Loucy (cell line): ENCODE results near the gene ST8SIA1.
A peak's percentile ranks its signal among the peaks of the same experiment; 100 is the strongest.

Source experiments
- H2AFZ ChIP-seq: fragments of 200-600 bp; sonication (generic); 2 replicates; pipeline ENCODE4 v1.6.0; 2016; ENCODE audit warnings: antibody characterized with exemption, mild to moderate bottlenecking, low read length, moderate library complexity
- H3F3A ChIP-seq: fragments of 200-600 bp; 2 replicates; pipeline ENCODE4 v1.6.0; 2016; ENCODE audit warnings: antibody characterized with exemption, low read depth, mild to moderate bottlenecking
- H3K27me3 ChIP-seq: fragments of 200-600 bp; sonication (generic); 2 replicates; pipeline ENCODE4 v1.6.1; 2014; ENCODE audit warnings: low read length, mild to moderate bottlenecking; ENCODE audit not compliant: insufficient read depth, poor library complexity, severe bottlenecking
- H3K36me3 ChIP-seq: fragments of 200-600 bp; sonication (generic); 2 replicates; pipeline ENCODE4 v1.6.1; 2016; ENCODE audit warnings: low read length; ENCODE audit not compliant: insufficient read depth
- H3K4me1 ChIP-seq: fragments of 200-600 bp; sonication (generic); 2 replicates; pipeline ENCODE4 v1.5.1; 2014; ENCODE audit warnings: low read length, mild to moderate bottlenecking; ENCODE audit not compliant: insufficient read depth, poor library complexity, severe bottlenecking
- H3K4me2 ChIP-seq: fragments of 200-600 bp; sonication (generic); 2 replicates; pipeline ENCODE4 v1.6.0; 2014; ENCODE audit warnings: antibody characterized with exemption, low read length, low read depth, mild to moderate bottlenecking; ENCODE audit not compliant: poor library complexity, severe bottlenecking
- H3K4me3 ChIP-seq: fragments of 200-600 bp; sonication (generic); 2 replicates; pipeline ENCODE4 v1.5.1; 2014; ENCODE audit warnings: low read length, mild to moderate bottlenecking, mixed read lengths; ENCODE audit not compliant: poor library complexity, severe bottlenecking
- H3K79me2 ChIP-seq: fragments of 200-600 bp; sonication (generic); 2 replicates; pipeline ENCODE4 v1.6.1; 2014; ENCODE audit warnings: low read length; ENCODE audit not compliant: insufficient read depth
- H3K9ac ChIP-seq: fragments of 200-600 bp; sonication (generic); 2 replicates; pipeline ENCODE4 v1.6.0; 2014; ENCODE audit warnings: mild to moderate bottlenecking, low read depth, low read length, moderate library complexity; ENCODE audit not compliant: poor library complexity, severe bottlenecking
- H3K9me2 ChIP-seq: fragments of 200-600 bp; sonication (generic); replicated peaks from 2 replicates; pipeline ENCODE4 v1.6.1; 2016; ENCODE audit warnings: low read depth, low read length, mixed read lengths
- H3K9me3 ChIP-seq: fragments of 200-600 bp; sonication (generic); 2 replicates; pipeline ENCODE4 v1.6.1; 2014; ENCODE audit warnings: mild to moderate bottlenecking, antibody characterized with exemption, low read length, low read depth; ENCODE audit not compliant: insufficient read depth
- H4K20me1 ChIP-seq: fragments of 200-600 bp; sonication (generic); 2 replicates; pipeline ENCODE4 v1.6.0; 2014; ENCODE audit warnings: antibody characterized with exemption, low read length, mild to moderate bottlenecking; ENCODE audit not compliant: insufficient read depth, poor library complexity, severe bottlenecking
- EZH2phosphoT487 ChIP-seq: fragments of 200-600 bp; IDR thresholded peaks from 2 replicates; pipeline ENCODE4 v1.6.1; 2018; ENCODE audit warnings: antibody characterized with exemption, mild to moderate bottlenecking, moderate library complexity, borderline replicate concordance
- TF ChIP-seq, protein P1 (sequence below): fragments of 200-600 bp; sonication (generic); conservative IDR thresholded peaks from 2 replicates; pipeline ENCODE4 v1.5.1; 2014; ENCODE audit warnings: mild to moderate bottlenecking, antibody characterized with exemption, low read length

ST8SIA1 gene

DNA sequence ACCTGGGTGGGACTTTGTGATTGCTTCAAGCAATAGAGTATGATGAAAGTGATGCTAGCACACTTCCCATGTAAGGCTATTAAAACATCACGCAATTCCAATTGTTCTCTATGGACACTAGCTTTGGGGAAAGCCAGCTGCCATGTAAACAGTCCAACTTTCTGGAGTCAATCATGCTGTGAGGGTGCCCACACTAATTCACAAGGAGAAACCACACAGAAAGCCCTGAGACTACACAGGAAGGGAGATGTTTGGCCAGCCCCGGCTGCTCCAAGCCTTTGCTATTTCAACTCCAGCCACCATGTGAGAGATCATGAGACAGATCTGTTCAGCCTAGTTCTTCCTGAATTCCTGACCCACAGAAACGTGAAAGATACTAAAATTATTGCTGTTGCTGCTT, 96.3 kb downstream of the ST8SIA1 start:
- Histone ChIP-seq H3K9me3 (no peaks in the 10 kb centered on the region), H3K4me2 (no peak overlapping the region), H2AFZ (no peak overlapping the region), H3F3A (no peaks in the 10 kb centered on the region), H3K79me2 (no peaks in the 10 kb centered on the region), H3K36me3 (no peaks in the 10 kb centered on the region), H3K4me1 (no peaks in the 10 kb centered on the region), H3K4me3 (no peak overlapping the region), H3K27me3 (no peaks in the 10 kb centered on the region), H3K9me2 (no peaks in the 10 kb centered on the region), H4K20me1 (no peaks in the 10 kb centered on the region), H3K9ac (no peak overlapping the region)
- TF ChIP-seq, protein P1, sequence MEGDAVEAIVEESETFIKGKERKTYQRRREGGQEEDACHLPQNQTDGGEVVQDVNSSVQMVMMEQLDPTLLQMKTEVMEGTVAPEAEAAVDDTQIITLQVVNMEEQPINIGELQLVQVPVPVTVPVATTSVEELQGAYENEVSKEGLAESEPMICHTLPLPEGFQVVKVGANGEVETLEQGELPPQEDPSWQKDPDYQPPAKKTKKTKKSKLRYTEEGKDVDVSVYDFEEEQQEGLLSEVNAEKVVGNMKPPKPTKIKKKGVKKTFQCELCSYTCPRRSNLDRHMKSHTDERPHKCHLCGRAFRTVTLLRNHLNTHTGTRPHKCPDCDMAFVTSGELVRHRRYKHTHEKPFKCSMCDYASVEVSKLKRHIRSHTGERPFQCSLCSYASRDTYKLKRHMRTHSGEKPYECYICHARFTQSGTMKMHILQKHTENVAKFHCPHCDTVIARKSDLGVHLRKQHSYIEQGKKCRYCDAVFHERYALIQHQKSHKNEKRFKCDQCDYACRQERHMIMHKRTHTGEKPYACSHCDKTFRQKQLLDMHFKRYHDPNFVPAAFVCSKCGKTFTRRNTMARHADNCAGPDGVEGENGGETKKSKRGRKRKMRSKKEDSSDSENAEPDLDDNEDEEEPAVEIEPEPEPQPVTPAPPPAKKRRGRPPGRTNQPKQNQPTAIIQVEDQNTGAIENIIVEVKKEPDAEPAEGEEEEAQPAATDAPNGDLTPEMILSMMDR, result no peak
- TF ChIP-seq EZH2phosphoT487, result no peak

DNA sequence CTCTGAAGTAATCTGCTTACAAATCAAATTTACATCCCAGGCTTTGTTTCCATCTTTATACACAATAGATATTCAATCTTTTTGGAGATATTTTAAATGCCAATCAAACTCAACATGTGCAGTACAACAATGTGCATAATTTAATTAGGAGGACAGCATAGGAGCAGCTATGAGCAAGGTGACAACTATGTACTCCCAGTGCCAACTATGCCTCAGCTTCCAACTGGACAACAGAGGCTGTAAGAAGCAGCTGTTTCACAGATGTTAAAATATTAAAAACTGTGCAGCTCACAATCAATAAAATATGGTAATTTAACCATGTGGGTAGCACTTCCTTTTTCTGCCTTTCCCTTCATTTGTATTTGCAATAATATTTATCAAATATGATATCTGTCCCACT, 99.9 kb downstream of the ST8SIA1 start:
- no peaks in the 10 kb centered on the region for H3K9me3 ChIP-seq
- H3K4me3 ChIP-seq, result no peak overlapping the region
- no peaks in the 10 kb centered on the region for H3K79me2 ChIP-seq
- no peaks in the 10 kb centered on the region for H3K9me2 ChIP-seq
- H4K20me1 ChIP-seq, result no peaks in the 10 kb centered on the region
- H3K4me1 ChIP-seq, result no peaks in the 10 kb centered on the region
- no peaks in the 10 kb centered on the region for H3K27me3 ChIP-seq
- no peak overlapping the region for H3K4me2 ChIP-seq
- H2AFZ ChIP-seq, result no peak overlapping the region
- no peaks in the 10 kb centered on the region for H3K36me3 ChIP-seq
- H3F3A ChIP-seq, result no peaks in the 10 kb centered on the region
- TF ChIP-seq, protein P1, result no peak
- TF ChIP-seq EZH2phosphoT487, result no peak
- no peak overlapping the region for H3K9ac ChIP-seq

DNA sequence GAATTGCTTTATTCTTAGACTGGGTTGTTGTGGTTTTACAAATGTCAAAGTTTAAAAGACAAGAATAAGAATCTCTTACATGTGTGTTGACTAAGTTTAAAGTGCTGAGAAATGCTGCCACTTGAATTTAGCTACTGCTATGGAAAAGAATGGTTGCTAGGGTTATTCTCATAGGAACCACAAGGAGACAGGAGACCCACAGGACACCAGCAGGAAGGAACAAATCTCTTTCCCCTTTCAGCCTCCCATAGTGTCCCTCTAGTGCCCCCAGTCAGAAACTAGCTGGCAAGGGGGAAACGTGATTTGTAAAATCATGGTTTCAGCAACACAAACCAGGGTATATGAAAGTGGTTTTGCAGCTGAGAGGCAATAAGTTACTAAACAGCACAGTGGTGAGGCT, 102.7 kb downstream of the ST8SIA1 start:
- Histone ChIP-seq H3K27me3 (no peaks in the 10 kb centered on the region), H3K9me2 (no peaks in the 10 kb centered on the region), H3K9me3 (no peaks in the 10 kb centered on the region), H3K9ac (no peak overlapping the region), H3F3A (no peaks in the 10 kb centered on the region), H2AFZ (no peak overlapping the region), H3K4me2 (no peak overlapping the region), H3K4me1 (no peaks in the 10 kb centered on the region), H3K79me2 (no peaks in the 10 kb centered on the region), H3K4me3 (no peak overlapping the region), H4K20me1 (no peaks in the 10 kb centered on the region), H3K36me3 (no peaks in the 10 kb centered on the region)
- TF ChIP-seq EZH2phosphoT487, result no peak
- TF ChIP-seq, protein P1, result 0 out of 2 replicates have a peak, but pooled peaks have one; percentile 18
